ENCODE data around the gene EEIG2.

- TF ChIP-seq ZNF274 (IDR thresholded peaks at IDR 0.05; ENCODE audit: low read depth, low read length): no peak
- no peak for TF ChIP-seq YY1 (IDR thresholded peaks at IDR 0.05; ENCODE audit: insufficient read depth, insufficient read length)
- TF ChIP-seq SUZ12 (IDR thresholded peaks at IDR 0.05; ENCODE audit: extremely low read depth, insufficient read depth, insufficient read length): no peak
Observed at GRCh38 chr1:108568589-108568988, 8.7 kb downstream of the EEIG2 start.
